IPS DF 6.9 (cell line): ENCODE data around the gene RGP1.

Experiments
- DNase-seq: peaks from one replicate; pipeline ENCODE4 v3.0.0-alpha.2; 2013; ENCODE audit warnings: low read depth, low spot score
- H3K27ac ChIP-seq: one replicate; pipeline ENCODE4 v1.5.1; 2013; ENCODE audit warnings: low read length, control low read depth
- H3K27me3 ChIP-seq: 2 replicates; pipeline ENCODE4 v1.6.1; 2013; ENCODE audit warnings: mild to moderate bottlenecking, low read length; ENCODE audit not compliant: control insufficient read depth, insufficient read depth
- H3K36me3 ChIP-seq: 2 replicates; pipeline ENCODE4 v1.6.1; 2013; ENCODE audit warnings: low read length; ENCODE audit not compliant: control insufficient read depth, insufficient read depth
- H3K4me1 ChIP-seq: 2 replicates; pipeline ENCODE4 v1.6.1; 2013; ENCODE audit warnings: low read length; ENCODE audit not compliant: control insufficient read depth, insufficient read depth
- H3K4me3 ChIP-seq: 2 replicates; pipeline ENCODE4 v1.5.1; 2013; ENCODE audit warnings: mild to moderate bottlenecking, low read length
- H3K9me3 ChIP-seq: 2 replicates; pipeline ENCODE4 v1.6.1; 2013; ENCODE audit warnings: low read length, inconsistent platforms; ENCODE audit not compliant: control insufficient read depth, insufficient read depth
- WGBS: extraction: QIAGEN DNeasy Blood & Tissue Kit; methylation state at CpG from one replicate; pipeline ENCODE4 v1.1.7; 2013; ENCODE audit warnings: mixed read lengths, missing lambda C conversion rate; ENCODE audit not compliant: insufficient read length, insufficient coverage; 5-methylcytosine and 5-hydroxymethylcytosine counted together

Gene RGP1

DNA sequence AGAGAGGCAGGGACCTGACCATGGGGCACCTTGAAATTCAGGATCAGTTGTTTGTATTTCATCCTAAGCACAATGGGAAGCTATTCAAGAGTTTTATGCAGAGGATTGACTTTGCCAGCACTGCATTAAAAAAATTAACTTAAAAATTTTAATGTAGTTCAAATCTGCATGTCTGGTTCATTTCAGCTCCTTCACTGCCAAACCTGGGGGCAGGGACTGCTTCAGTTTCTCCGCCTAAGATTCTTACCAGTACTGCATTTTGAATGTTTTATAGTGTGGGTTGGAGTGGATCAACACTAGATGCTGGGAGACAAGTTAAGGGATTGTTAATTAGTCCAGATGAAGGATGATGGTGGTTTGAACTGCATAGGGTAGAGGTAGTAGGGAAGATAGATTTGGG, 20.7 kb downstream of the RGP1 start:
- WGBS: no CpG with 5 or more reads among the region's 1 CpG

DNA sequence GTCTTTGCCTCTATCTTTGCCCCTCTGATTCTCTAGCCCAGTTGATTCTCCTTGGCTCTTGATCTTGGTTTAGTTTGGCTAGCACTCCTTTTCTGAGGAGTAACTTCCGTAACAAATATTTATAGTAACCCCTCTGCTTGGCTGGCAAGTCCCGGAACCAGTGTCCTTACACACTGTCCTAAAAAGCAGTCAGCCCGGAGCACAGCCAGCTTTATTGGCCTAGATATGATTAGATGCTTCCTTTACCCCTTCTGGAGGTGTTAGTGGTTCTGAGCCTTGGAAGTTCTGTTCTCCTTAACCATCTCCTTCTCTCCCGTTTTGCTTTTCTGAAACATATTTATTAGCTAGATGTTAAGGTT, 22.0 kb downstream of the RGP1 start:
- Histone ChIP-seq H3K4me3 (no peak overlapping the region), H3K9me3 (no peaks in the 10 kb centered on the region), H3K36me3 (no peaks in the 10 kb centered on the region), H3K27ac (no peak overlapping the region), H3K4me1 (peaks cover 5% of the 10 kb centered on the region), H3K27me3 (no peaks in the 10 kb centered on the region)
- no peak for DNase-seq
- WGBS: no CpG with 5 or more reads among the region's 4 CpGs

More for the DNA sequence above, 20.7 kb downstream of the RGP1 start:
- DNase-seq: no peak
- Histone ChIP-seq H3K36me3 (no peaks in the 10 kb centered on the region), H3K27ac (no peak overlapping the region), H3K4me3 (no peak overlapping the region), H3K4me1 (peaks cover 2% of the 10 kb centered on the region; the same call in 1 of the 2 replicates), H3K27me3 (no peaks in the 10 kb centered on the region), H3K9me3 (no peaks in the 10 kb centered on the region)

DNA sequence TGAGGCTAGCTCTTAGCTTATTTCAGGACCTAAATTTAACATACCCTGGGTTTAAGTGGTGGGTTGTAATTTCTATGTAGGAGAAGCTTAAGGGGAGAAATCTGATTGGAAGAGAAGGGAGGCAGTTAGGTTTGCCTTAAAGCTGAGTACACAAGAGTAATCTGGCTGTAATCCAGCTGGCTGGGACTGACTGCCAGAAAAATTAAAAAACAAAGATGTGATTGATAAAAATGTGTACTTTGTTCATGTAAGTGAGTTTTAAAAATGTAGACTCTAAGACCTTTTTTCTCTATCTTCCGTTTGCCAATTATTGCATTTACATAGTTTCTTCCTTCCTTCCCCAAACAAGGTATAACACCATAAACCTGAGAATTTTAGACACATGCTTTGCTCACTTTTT, 22.4 kb downstream of the RGP1 start:
- H3K27ac ChIP-seq: no peak overlapping the region
- peaks cover 5% of the 10 kb centered on the region for H3K4me1 ChIP-seq
- H3K27me3 ChIP-seq: no peaks in the 10 kb centered on the region
- H3K9me3 ChIP-seq: no peaks in the 10 kb centered on the region
- no peak overlapping the region for H3K4me3 ChIP-seq
- no peaks in the 10 kb centered on the region for H3K36me3 ChIP-seq
- no CpG with 5 or more reads among the region's 1 CpG for WGBS
- DNase-seq: no peak

DNA sequence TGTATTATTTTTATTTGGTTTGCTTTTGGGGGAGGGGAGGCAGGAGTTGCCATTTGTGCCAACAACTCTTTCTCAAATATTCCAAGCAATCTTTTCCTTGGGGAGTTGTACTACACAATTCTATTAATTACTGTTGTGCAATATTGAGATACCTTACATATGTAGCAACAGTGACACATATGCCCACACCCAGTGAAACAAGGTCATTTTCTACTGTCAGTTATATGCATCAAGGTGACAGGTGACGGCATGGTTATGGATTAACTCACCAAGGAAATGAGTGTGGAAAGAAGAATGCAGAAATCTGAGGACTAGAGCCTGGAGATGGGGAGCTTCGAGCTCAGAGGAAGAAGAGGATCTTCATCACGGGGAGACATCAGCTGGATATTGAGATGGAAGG, 22.9 kb downstream of the RGP1 start:
- H3K27ac ChIP-seq: no peak overlapping the region
- no peaks in the 10 kb centered on the region for H3K36me3 ChIP-seq
- peaks cover 5% of the 10 kb centered on the region for H3K4me1 ChIP-seq
- no peak overlapping the region for H3K4me3 ChIP-seq
- no peaks in the 10 kb centered on the region for H3K27me3 ChIP-seq
- DNase-seq: no peak
- H3K9me3 ChIP-seq: no peaks in the 10 kb centered on the region
- WGBS: no CpG with 5 or more reads among the region's 3 CpGs

DNA sequence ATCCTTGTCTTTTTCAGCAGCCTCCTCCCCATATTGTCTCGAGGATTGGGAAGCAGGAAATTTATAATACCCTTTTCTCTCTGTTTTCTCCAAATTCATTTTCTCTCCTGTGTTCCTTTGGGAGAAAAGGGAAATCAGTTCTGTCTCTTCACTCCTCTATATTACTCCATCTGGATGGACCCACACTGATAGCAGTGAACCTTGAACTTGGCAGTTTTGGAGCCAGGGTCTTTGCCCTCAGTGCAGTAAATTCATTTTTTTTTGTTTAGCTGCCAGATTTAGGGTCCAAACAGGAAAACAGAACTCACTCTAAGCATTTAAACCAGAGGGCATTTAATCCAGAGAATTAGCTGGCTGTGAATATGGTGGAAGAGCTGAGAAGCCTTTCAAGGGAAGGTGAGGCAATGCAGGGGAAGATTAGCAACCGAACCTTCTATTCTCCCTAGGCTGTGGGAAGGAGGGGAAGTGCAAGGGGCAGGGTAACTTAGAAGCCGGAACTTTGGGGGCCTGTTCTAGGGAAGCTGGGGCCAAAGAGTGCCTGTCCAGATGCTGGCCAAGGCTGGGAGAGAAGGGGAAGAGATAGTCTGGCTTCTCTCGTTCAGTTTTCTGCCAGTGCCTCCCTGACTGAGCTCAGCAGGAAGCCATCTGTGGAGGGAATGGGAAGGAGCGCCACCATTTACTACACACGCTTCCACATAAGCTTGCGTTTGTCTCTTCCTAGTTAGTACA, 26.0 kb downstream of the RGP1 start:
- Histone ChIP-seq H3K4me1 (peaks cover 3% of the 10 kb centered on the region), H3K27ac (no peak overlapping the region), H3K27me3 (no peaks in the 10 kb centered on the region), H3K36me3 (no peaks in the 10 kb centered on the region), H3K9me3 (no peaks in the 10 kb centered on the region), H3K4me3 (no peak overlapping the region)
- no peak for DNase-seq
- WGBS: no CpG with 5 or more reads among the region's 7 CpGs

DNA sequence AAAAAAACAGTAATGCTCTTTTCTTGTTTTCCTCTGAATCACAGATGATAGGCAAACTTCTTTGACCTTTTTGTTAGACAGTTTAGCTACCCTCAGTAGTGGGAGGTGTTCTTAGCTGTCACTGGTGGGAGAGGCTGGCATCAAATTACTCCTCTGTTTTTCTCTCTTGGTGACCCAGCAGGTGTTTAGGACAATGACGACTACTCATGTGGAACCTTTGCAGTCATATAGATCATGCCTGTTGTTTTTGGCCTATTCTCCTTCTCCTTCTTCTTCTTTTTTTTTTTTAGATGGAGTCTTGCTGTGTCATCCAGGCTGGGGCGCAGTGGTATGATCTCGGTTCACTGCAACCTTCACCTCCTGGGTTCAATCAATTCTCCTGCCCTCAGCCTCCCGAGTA, 26.9 kb downstream of the RGP1 start:
- no CpG with 5 or more reads among the region's 4 CpGs for WGBS
- DNase-seq: no peak
- H3K9me3 ChIP-seq: no peaks in the 10 kb centered on the region
- H3K4me1 ChIP-seq: peaks cover 3% of the 10 kb centered on the region
- no peak overlapping the region for H3K4me3 ChIP-seq
- H3K27ac ChIP-seq: no peak overlapping the region
- no peaks in the 10 kb centered on the region for H3K27me3 ChIP-seq
- H3K36me3 ChIP-seq: no peaks in the 10 kb centered on the region

DNA sequence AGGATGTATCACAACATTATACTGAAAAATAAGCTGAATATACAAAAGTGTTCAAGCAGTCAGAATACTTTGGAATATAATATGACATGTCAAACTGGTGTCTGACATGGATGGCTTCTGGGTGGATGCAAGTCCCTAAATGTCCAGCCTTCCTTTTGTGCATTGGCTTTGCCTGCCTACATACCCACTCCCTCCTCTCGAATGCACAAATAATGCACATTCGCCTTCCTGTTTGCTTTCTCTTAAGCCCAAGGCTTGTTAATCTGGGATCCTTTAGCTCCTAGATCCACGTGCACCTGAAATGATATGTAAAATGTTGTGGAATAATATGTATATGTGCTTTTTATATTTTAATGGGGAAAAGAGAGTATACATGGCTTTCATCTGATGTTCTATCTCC, 29.4 kb downstream of the RGP1 start:
- Histone ChIP-seq H3K4me3 (no peak overlapping the region), H3K27ac (no peak overlapping the region), H3K4me1 (peaks cover 3% of the 10 kb centered on the region), H3K9me3 (no peaks in the 10 kb centered on the region), H3K36me3 (no peaks in the 10 kb centered on the region), H3K27me3 (no peaks in the 10 kb centered on the region)
- WGBS: no CpG with 5 or more reads among the region's 3 CpGs
- no peak for DNase-seq

DNA sequence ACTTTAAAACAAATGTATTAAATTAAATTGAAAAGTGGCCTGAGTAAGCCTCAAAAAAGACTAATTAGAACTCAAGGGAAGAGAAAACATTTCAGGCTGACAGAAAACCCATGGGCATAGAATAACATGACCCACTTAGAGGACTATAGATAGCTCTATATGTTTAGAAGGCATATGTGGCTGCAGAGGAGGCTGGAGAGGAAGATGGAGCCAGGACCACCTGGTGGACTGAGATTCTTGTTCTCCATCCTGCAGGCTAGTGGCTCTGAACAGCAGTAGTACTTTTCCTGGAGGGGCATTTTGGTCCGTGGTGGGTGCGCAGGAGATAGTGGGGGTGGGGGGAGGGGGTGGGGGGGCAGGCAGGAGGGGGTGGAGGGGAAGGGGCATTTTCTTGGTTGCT, 32.0 kb downstream of the RGP1 start:
- Histone ChIP-seq H3K27ac (no peak overlapping the region), H3K4me1 (no peaks in the 10 kb centered on the region), H3K27me3 (no peaks in the 10 kb centered on the region), H3K36me3 (no peaks in the 10 kb centered on the region), H3K4me3 (no peak overlapping the region), H3K9me3 (no peaks in the 10 kb centered on the region)
- WGBS: no CpG with 5 or more reads among the region's 2 CpGs
- no peak for DNase-seq

DNA sequence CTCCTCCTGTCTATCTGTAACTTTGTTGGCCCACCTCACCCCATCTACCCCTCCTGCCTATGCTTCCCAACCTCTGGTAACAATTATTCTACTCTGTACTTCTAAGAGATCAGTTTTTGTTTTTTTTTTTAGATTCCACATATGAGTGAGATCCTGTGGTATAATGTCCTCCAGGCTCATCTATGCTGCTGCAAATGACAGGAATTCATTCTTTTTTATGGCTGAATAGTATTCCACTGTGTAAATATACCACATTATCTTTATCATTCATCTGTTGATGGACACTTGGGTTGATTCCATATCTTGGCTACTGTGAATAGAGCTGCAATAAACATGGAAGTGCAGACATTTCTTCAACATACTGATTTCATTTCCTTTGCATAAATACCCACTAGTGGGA, 34.3 kb downstream of the RGP1 start:
- H3K4me1 ChIP-seq: no peaks in the 10 kb centered on the region
- no peak overlapping the region for H3K4me3 ChIP-seq
- H3K9me3 ChIP-seq: no peaks in the 10 kb centered on the region
- no peak overlapping the region for H3K27ac ChIP-seq
- H3K27me3 ChIP-seq: no peaks in the 10 kb centered on the region
- no peaks in the 10 kb centered on the region for H3K36me3 ChIP-seq
- DNase-seq: no peak

DNA sequence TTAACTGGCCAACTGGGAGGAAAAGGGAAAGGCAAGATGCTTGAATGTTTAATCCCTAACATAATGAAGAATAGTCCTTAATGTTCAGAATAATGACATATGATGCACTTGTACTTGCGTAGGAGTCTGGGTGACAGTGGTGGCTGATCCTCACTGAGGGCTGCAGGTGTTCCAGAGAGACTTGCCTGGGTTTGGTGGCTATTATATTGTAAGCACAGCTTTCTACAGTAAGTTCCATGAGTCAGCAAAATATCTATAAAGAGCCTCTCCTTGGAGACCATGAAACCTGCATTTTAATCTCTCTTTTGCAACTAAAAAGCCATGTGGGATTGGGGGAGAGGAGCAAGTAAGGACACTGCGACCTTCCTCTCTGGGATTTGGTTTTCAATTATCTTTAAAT, 40.5 kb downstream of the RGP1 start:
- H3K27ac ChIP-seq: no peak overlapping the region
- no peak for DNase-seq
- no peak overlapping the region for H3K4me3 ChIP-seq
- no peaks in the 10 kb centered on the region for H3K27me3 ChIP-seq
- H3K9me3 ChIP-seq: no peaks in the 10 kb centered on the region
- WGBS: no CpG with 5 or more reads among the region's 2 CpGs
- H3K36me3 ChIP-seq: no peaks in the 10 kb centered on the region
- H3K4me1 ChIP-seq: peaks cover 5% of the 10 kb centered on the region

DNA sequence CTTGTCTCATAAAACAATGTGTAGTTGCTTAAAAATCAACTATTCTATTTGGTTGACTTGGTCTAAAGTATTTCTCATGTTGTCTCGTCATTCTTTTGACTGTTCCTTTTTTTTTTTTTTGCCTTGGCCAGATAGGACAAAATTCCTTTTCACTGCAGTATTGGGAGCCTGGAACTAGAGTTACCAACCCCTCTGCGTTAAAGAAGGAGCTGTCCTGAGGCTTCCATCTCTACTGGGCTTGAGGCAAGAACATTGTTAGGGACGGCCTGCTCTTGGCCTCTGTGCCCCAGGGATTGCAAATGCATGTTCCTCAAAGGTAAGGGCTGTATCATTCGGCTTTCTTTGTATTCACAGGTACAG, 40.9 kb downstream of the RGP1 start:
- DNase-seq: no peak
- WGBS: no CpG with 5 or more reads among the region's 4 CpGs
- H3K27me3 ChIP-seq: no peaks in the 10 kb centered on the region

More for the DNA sequence above, 40.9 kb downstream of the RGP1 start:
- Histone ChIP-seq H3K9me3 (no peaks in the 10 kb centered on the region), H3K4me3 (no peak overlapping the region), H3K4me1 (peaks cover 5% of the 10 kb centered on the region), H3K27ac (no peak overlapping the region), H3K36me3 (no peaks in the 10 kb centered on the region)
